ENCODE results near the gene NPC1L1. TPM values are rescaled to one million over a fixed set of nuclear protein-coding genes. Genes with fewer than 3 reads are reported as not detected.

NPC1L1 gene
- 0.15 TPM for total RNA-seq (2021; ENCODE audit: unreplicated experiment)
- polyA plus RNA-seq (2012), result 0.05 and 0.09 TPM in 2 replicates
- Bru-seq, nascent RNA, result percentile 14 among the genes with signal in this experiment
- BruChase-seq, experiment 1, labeled RNA remaining after a 6-hour chase, result percentile 47 among the genes with signal in this experiment
- percentile 21 among the genes with signal in this experiment for BruChase-seq, experiment 2, labeled RNA remaining after a 2-hour chase
- long read RNA-seq, result 0 reads

GRCh38 chr7:44541028-44541869 lies at the start of gene NPC1L1:
Gene NPC1L1 (minus strand): TSS chr7:44541330. CDS start chr7:44541259, 71 bp downstream.
- ChIA-PET POLR2A (no interaction called here), RAD21 (ENCODE audit: low non-redundant PET in 1 of 2, low total read pairs in 2 of 2, uncharacterized antibody in 2 of 2, unreplicated experiment in 2 of 2) (no interaction called here), CTCF (no interaction called here)
- Histone ChIP-seq H3K9ac (ENCODE audit: low read length) (no peak within 1 kb of the TSS), H3K4me3 (replicated peaks in 1 of 2; ENCODE audit: low read depth in 1 of 2, low read length in 2 of 2) (no peak within 1 kb of the TSS), H3K4me2 (ENCODE audit: low read length) (no peak within 1 kb of the TSS), H3K9me3 (ENCODE audit: control insufficient read depth in 1 of 2, insufficient read depth in 1 of 2, low read depth in 1 of 2, low read length in 2 of 2) (no peaks in the 10 kb centered on the region), H3K4me1 (ENCODE audit: control insufficient read depth in 1 of 2, insufficient read depth in 2 of 2, low read length in 2 of 2) (peaks cover 11% of the 10 kb centered on the region in 2 experiments), H3K79me2 (ENCODE audit: insufficient read depth, low read length) (no peaks in the 10 kb centered on the region), H3K9me2 (ENCODE audit: insufficient read depth) (no peaks in the 10 kb centered on the region), H4K20me1 (ENCODE audit: insufficient read depth) (no peaks in the 10 kb centered on the region), H3K27me3 (ENCODE audit: insufficient read depth, low read length) (no peaks in the 10 kb centered on the region), H3K27ac (ENCODE audit: low read depth, low read length) (no peak within 1 kb of the TSS), H3K36me3 (ENCODE audit: control insufficient read depth in 1 of 2, insufficient read depth in 2 of 2, low read length in 2 of 2) (no peaks in the 10 kb centered on the region), H2AFZ (ENCODE audit: low read depth, low read length, poor library complexity, severe bottlenecking) (no peak within 1 kb of the TSS)
- no peak for TF ChIP-seq POLR2AphosphoS5 (IDR thresholded peaks at IDR 0.05; ENCODE audit: low read depth, low read length)
- intact Hi-C loops (cut with micrococcal nuclease), result no loop called here
- no TSS peak for BruUV-seq (replicated peaks)
- no peak for DNase-seq (ENCODE audit: low read depth, low spot score)
- no peak for ATAC-seq

DNA sequence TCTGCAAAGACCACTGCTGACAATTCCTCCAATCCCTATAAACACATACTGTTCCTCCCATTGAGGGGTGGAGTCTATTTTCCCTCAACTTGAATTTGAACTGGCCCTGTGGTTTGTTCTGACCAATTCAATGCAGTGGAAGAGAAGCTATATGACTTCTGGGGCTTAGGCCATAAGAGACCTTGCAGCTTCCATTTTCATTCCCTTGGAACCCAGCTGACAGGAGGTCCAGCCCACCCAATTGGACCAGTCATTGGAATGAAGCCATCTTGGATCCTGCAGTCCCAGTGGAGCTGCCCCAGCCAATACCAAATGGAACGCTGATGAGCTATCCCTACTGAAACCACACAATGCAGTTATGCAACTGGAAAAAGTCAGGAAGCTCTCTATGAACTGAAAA lies 49.8 kb upstream of the NPC1L1 start:
- Histone ChIP-seq H3K79me2 (ENCODE audit: insufficient read depth, low read length) (no peaks in the 10 kb centered on the region), H3K9ac (ENCODE audit: low read length) (no peak overlapping the region), H3K9me3 (ENCODE audit: control insufficient read depth in 1 of 2, insufficient read depth in 1 of 2, low read depth in 1 of 2, low read length in 2 of 2) (no peaks in the 10 kb centered on the region), H3K4me3 (replicated peaks in 1 of 2; ENCODE audit: low read depth in 1 of 2, low read length in 2 of 2) (no peak overlapping the region), H3K9me2 (ENCODE audit: insufficient read depth) (no peaks in the 10 kb centered on the region), H2AFZ (ENCODE audit: low read depth, low read length, poor library complexity, severe bottlenecking) (no peak overlapping the region), H4K20me1 (ENCODE audit: insufficient read depth) (no peaks in the 10 kb centered on the region), H3K27ac (ENCODE audit: low read depth, low read length) (no peak overlapping the region), H3K4me1 (ENCODE audit: control insufficient read depth in 1 of 2, insufficient read depth in 2 of 2, low read length in 2 of 2) (peaks cover 0 to 7% of the 10 kb centered on the region in 2 experiments; a peak in 2 of 4 replicates), H3K36me3 (ENCODE audit: control insufficient read depth in 1 of 2, insufficient read depth in 2 of 2, low read length in 2 of 2) (no peaks in the 10 kb centered on the region), H3K4me2 (ENCODE audit: low read length) (no peak overlapping the region), H3K27me3 (ENCODE audit: insufficient read depth, low read length) (no peaks in the 10 kb centered on the region)
- DNase-seq (ENCODE audit: low read depth, low spot score) (no peak), ATAC-seq (no peak)
- TF ChIP-seq CEBPB (IDR thresholded peaks at IDR 0.05; ENCODE audit: low read depth) (no peak), SIN3A (IDR thresholded peaks at IDR 0.05; ENCODE audit: low read depth) (no peak), ZFX (IDR thresholded peaks at IDR 0.05) (no peak), EZH2 (IDR thresholded peaks at IDR 0.05) (no peak), JUND (IDR thresholded peaks at IDR 0.05) (no peak), SRF (IDR thresholded peaks at IDR 0.05; ENCODE audit: low read depth) (no peak), ATF3 (IDR thresholded peaks at IDR 0.05) (no peak), SP1 (IDR thresholded peaks at IDR 0.05; ENCODE audit: low read depth) (no peak), POLR2AphosphoS5 (IDR thresholded peaks at IDR 0.05; ENCODE audit: low read depth, low read length) (no peak), EZH2phosphoT487 (IDR thresholded peaks at IDR 0.05; ENCODE audit: borderline replicate concordance) (no peak), RAD21 (IDR thresholded peaks at IDR 0.05; ENCODE audit: low read depth) (no peak), ZNF274 (IDR thresholded peaks at IDR 0.05; ENCODE audit: low read depth, low read length) (no peak), TCF7L2 (IDR thresholded peaks at IDR 0.05; ENCODE audit: borderline replicate concordance, extremely low read depth, insufficient read depth, insufficient read length) (no peak), EGR1 (IDR thresholded peaks at IDR 0.05; ENCODE audit: low read depth) (no peak)
- TF ChIP-seq, protein P1, sequence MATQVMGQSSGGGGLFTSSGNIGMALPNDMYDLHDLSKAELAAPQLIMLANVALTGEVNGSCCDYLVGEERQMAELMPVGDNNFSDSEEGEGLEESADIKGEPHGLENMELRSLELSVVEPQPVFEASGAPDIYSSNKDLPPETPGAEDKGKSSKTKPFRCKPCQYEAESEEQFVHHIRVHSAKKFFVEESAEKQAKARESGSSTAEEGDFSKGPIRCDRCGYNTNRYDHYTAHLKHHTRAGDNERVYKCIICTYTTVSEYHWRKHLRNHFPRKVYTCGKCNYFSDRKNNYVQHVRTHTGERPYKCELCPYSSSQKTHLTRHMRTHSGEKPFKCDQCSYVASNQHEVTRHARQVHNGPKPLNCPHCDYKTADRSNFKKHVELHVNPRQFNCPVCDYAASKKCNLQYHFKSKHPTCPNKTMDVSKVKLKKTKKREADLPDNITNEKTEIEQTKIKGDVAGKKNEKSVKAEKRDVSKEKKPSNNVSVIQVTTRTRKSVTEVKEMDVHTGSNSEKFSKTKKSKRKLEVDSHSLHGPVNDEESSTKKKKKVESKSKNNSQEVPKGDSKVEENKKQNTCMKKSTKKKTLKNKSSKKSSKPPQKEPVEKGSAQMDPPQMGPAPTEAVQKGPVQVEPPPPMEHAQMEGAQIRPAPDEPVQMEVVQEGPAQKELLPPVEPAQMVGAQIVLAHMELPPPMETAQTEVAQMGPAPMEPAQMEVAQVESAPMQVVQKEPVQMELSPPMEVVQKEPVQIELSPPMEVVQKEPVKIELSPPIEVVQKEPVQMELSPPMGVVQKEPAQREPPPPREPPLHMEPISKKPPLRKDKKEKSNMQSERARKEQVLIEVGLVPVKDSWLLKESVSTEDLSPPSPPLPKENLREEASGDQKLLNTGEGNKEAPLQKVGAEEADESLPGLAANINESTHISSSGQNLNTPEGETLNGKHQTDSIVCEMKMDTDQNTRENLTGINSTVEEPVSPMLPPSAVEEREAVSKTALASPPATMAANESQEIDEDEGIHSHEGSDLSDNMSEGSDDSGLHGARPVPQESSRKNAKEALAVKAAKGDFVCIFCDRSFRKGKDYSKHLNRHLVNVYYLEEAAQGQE (IDR thresholded peaks at IDR 0.05; ENCODE audit: low read depth), result no peak
- CTCF ChIA-PET, result interaction anchor here (1.2 kb wide), 1 partner anchor 257 kb away, joined by 3 read pairs; no protein-coding TSS in a partner anchor
- no TSS peak for BruUV-seq (replicated peaks)
- intact Hi-C loops (cut with micrococcal nuclease), result loop anchor here (5.0 kb wide), 1 partner anchor 86 kb away; no protein-coding TSS in a partner anchor
- RAD21 ChIA-PET (ENCODE audit: low non-redundant PET in 1 of 2, low total read pairs in 2 of 2, uncharacterized antibody in 2 of 2, unreplicated experiment in 2 of 2), result no interaction called here
- POLR2A ChIA-PET, result interaction anchor here (0.7 kb wide), 1 partner anchor 14 kb away, joined by 3 read pairs; no protein-coding TSS in a partner anchor

Measured in HCT116 (cell line).